HFF-Myc (cell line): Measurements from ENCODE around the gene GPX4.

ENCODE experiments used
- DNase-seq: peaks from one replicate; pipeline ENCODE4 v3.0.0-alpha.2; 2011; ENCODE audit warnings: low read depth; ENCODE audit errors: extremely low read depth
- H3K4me3 ChIP-seq: replicated peaks from 2 replicates; pipeline ENCODE4 v1.5.1; 2011; ENCODE audit warnings: low read depth, mild to moderate bottlenecking, control low read depth, low read length
- TF ChIP-seq, protein P1 (sequence below): IDR thresholded peaks from 2 replicates; pipeline ENCODE4 v1.5.1; 2012; ENCODE audit warnings: mild to moderate bottlenecking, low read depth, low read length, control low read depth; ENCODE audit errors: missing control alignments

The GPX4 gene

DNA sequence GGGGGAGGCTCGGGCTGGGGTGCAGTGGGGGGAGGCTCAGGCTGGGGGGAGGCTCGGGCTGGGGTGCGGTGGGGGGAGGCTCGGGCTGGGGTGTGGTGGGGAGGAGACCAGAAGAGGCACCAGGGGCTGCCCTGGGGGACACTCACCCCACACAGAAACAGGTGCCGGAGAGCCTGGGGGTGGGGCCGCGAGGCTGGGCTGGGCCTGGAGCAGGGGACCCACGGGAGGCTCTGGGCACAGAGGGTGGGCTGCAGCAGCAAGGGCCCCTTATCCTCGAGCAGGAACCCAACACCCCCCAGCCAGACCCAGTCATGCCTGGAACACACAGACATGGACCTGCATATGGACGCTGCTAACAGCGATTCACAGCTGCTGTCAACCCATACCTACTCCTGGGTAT lies 34.3 kb downstream of the GPX4 start:
- TF ChIP-seq, protein P1, sequence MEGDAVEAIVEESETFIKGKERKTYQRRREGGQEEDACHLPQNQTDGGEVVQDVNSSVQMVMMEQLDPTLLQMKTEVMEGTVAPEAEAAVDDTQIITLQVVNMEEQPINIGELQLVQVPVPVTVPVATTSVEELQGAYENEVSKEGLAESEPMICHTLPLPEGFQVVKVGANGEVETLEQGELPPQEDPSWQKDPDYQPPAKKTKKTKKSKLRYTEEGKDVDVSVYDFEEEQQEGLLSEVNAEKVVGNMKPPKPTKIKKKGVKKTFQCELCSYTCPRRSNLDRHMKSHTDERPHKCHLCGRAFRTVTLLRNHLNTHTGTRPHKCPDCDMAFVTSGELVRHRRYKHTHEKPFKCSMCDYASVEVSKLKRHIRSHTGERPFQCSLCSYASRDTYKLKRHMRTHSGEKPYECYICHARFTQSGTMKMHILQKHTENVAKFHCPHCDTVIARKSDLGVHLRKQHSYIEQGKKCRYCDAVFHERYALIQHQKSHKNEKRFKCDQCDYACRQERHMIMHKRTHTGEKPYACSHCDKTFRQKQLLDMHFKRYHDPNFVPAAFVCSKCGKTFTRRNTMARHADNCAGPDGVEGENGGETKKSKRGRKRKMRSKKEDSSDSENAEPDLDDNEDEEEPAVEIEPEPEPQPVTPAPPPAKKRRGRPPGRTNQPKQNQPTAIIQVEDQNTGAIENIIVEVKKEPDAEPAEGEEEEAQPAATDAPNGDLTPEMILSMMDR = no peak
- no peak overlapping the region for H3K4me3 ChIP-seq
- DNase-seq = no peak

- no peak overlapping the region for H3K4me3 ChIP-seq
- DNase-seq = no peak
- TF ChIP-seq, protein P1 = no peak
Observed at GRCh38 chr19:1139126-1139525, 35.3 kb downstream of the GPX4 start.

GRCh38 chr19:1140272-1141027 lies 36.7 kb downstream of the GPX4 start:
- TF ChIP-seq, protein P1 = no peak
- no peak overlapping the region for H3K4me3 ChIP-seq
- DNase-seq = no peak

DNA sequence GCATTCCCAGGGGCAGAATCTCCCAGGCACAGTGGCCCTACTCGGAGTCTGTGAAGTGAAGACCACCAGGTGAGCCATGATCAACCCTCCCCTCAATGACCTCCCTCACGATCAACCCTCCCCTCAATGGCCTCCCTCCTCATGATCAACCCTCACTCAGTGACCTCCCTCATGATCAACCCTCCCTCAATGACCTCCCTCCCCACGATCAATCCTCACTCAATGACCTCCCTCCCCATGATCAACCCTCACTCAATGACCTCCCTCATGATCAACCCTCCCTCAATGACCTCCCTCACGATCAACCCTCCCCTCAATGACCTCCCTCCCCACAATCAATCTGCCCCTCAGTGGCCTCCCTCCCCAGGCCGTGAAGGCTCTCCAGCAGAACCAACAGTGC lies 38.1 kb downstream of the GPX4 start:
- H3K4me3 ChIP-seq = no peak overlapping the region
- no peak for DNase-seq
- TF ChIP-seq, protein P1 = no peak

DNA sequence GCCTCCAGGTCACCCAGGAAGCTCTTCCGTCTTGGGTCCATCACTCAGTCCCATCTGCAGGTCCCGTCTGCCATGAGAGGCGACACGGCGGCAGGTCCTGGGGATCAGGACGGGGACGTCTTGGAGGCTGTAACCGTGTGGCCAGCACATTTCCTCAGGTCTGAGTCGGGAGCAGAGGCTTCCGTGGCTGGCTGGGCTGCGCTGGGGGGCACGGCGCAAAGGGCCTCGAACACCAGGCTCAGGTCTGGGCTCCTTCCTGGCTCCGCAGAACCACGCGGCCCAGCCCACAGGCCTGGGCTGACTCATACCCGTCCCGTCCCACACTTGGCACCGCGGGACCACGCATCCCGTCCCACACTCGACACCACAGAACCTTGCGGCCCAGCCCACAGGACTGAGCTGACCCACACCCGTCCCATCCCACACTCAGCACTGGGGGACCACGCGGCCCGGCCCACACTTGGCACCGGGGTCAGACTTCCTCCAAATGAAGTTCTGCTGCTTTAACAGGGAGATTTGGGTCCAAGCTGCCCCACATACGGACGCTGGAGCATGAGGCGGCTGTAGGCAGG lies 40.1 kb downstream of the GPX4 start:
- TF ChIP-seq, protein P1 = no peak
- no peak for DNase-seq
- H3K4me3 ChIP-seq = no peak overlapping the region

DNA sequence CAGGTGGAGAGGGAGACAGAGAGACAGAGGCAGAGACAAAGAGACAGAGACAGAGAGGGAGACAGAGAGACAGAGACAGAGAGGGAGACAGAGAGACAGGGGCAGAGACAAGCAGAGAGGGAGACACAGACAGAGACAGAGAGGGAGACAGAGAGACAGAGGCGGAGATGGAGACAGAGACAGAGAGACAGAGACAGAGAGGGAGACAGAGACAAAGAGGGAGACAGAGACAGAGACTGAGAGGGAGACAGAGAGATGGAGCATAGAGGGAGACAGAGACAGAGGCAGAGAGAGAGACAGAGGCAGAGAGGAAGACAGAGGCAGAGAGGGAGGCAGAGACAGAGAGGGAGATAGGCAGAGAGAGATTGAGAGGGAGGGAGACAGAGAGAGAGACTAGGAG lies 40.9 kb downstream of the GPX4 start:
- TF ChIP-seq, protein P1 = no peak
- no peak for DNase-seq
- H3K4me3 ChIP-seq = no peak overlapping the region
